CD4-positive, CD25-positive, alpha-beta regulatory T cell (primary cell): Measurements from ENCODE around the gene SGMS2. TPM values are rescaled to one million over a fixed set of nuclear protein-coding genes. Genes with fewer than 3 reads are reported as not detected.

Source experiments
- ATAC-seq, 2 donors: fragments of 150-1000 bp; cut with Tn5 transposase; one replicate each; pipeline ENCODE4 v1.10.0; 2021; ENCODE audit warnings: low read depth in 2 of 2, moderate number of reproducible peaks in 2 of 2, moderate library complexity in 1 of 2
- DNase-seq, 3 donors: peaks; one replicate each; pipeline versions ENCODE4 v3.0.0 to v3.0.0-alpha.2; 2012 to 2022; ENCODE audit warnings: mixed read lengths in 1 of 3
- H3K27ac ChIP-seq: one replicate; pipeline ENCODE4 v1.7.0; 2013; ENCODE audit warnings: mild to moderate bottlenecking, low read length; ENCODE audit not compliant: insufficient read depth, poor library complexity, severe bottlenecking
- H3K27me3 ChIP-seq: one replicate; pipeline ENCODE4 v1.7.0; 2013; ENCODE audit warnings: low read length; ENCODE audit not compliant: control insufficient read depth, insufficient read depth
- H3K36me3 ChIP-seq: one replicate; pipeline ENCODE4 v1.7.0; 2013; ENCODE audit warnings: mild to moderate bottlenecking, low read length, moderate library complexity; ENCODE audit not compliant: control insufficient read depth, insufficient read depth
- H3K4me1 ChIP-seq: 2 replicates; pipeline ENCODE4 v1.7.0; 2013; ENCODE audit warnings: mild to moderate bottlenecking, low read length; ENCODE audit not compliant: insufficient read depth, control insufficient read depth, poor library complexity, severe bottlenecking
- H3K4me3 ChIP-seq: one replicate; pipeline ENCODE4 v1.7.0; 2013; ENCODE audit warnings: low read depth, mild to moderate bottlenecking, low read length, moderate library complexity
- H3K9me3 ChIP-seq, 2 experiments: 1 replicate in 1 of 2; 2 replicates in 1 of 2; pipeline ENCODE4 v1.7.0; 2013; ENCODE audit warnings: low read length in 2 of 2, mild to moderate bottlenecking in 1 of 2, moderate library complexity in 1 of 2; ENCODE audit not compliant: control insufficient read depth in 2 of 2
- H3K27ac Mint-ChIP-seq, 3 donors: one replicate each; pipeline ENCODE4 v1.8.0; 2020 to 2022; ENCODE audit warnings: mild to moderate bottlenecking in 3 of 3, mixed read lengths in 3 of 3, moderate library complexity in 2 of 3
- H3K27me3 Mint-ChIP-seq: one replicate; pipeline ENCODE4 v1.8.0; 2022; ENCODE audit warnings: mild to moderate bottlenecking, mixed read lengths
- H3K36me3 Mint-ChIP-seq: one replicate; pipeline ENCODE4 v1.8.0; 2020; ENCODE audit warnings: mixed read lengths
- H3K4me1 Mint-ChIP-seq, 4 donors: one replicate each; pipeline ENCODE4 v1.8.0; 2020 to 2022; ENCODE audit warnings: mixed read lengths in 4 of 4, mild to moderate bottlenecking in 1 of 4
- H3K4me3 Mint-ChIP-seq, 4 donors: one replicate each; pipeline ENCODE4 v1.8.0; 2020 to 2022; ENCODE audit warnings: mild to moderate bottlenecking in 4 of 4, mixed read lengths in 4 of 4, moderate library complexity in 3 of 4
- H3K9me3 Mint-ChIP-seq, 7 donors: one replicate each; pipeline ENCODE4 v1.8.0; 2020 to 2022; ENCODE audit warnings: mixed read lengths in 7 of 7, mild to moderate bottlenecking in 3 of 7, moderate library complexity in 2 of 7
- polyA plus RNA-seq, 4 donors: library from polyadenylated mRNA; unstranded; fragments of 300-500 nt; fragmentation: Illumina TruSeq; gene quantifications; one replicate each; pipeline ENCODE4 v1.2.3, GENCODE V29; 2021
- total RNA-seq: library from RNA; stranded (reverse); gene quantifications from one replicate; pipeline ENCODE4 v1.2.3, GENCODE V29; 2022

SGMS2 gene
- total and polyA plus RNA-seq, 5 donors from 2014 or later = not detected

GRCh38 chr4:107874024-107874423, 49.3 kb downstream of the SGMS2 start:
- Histone ChIP-seq H3K4me3 (no peak overlapping the region), H3K36me3 (no peaks in the 10 kb centered on the region), H3K27me3 (peaks cover 4% of the 10 kb centered on the region), H3K9me3 (no peaks in the 10 kb centered on the region), H3K27ac (no peak overlapping the region), H3K4me1 (no peaks in the 10 kb centered on the region)
- Mint-ChIP-seq H3K27me3 (peaks cover 14% of the 10 kb centered on the region), H3K36me3 (no peaks in the 10 kb centered on the region), H3K4me1 (no peaks in the 10 kb centered on the region), H3K4me3 (no peak overlapping the region), H3K9me3 (no peaks in the 10 kb centered on the region), H3K27ac (no peak overlapping the region)
- ATAC-seq (no peak), DNase-seq (no peak)

GRCh38 chr4:107876099-107876498, 51.4 kb downstream of the SGMS2 start:
- no peak for ATAC-seq
- no peaks in the 10 kb centered on the region for H3K9me3 Mint-ChIP-seq
- no peak for DNase-seq
- H3K36me3 ChIP-seq = no peaks in the 10 kb centered on the region
- H3K27me3 Mint-ChIP-seq = peaks cover 6% of the 10 kb centered on the region
- no peak overlapping the region for H3K27ac Mint-ChIP-seq
- no peaks in the 10 kb centered on the region for H3K4me1 ChIP-seq
- no peak overlapping the region for H3K4me3 ChIP-seq
- peaks cover 4% of the 10 kb centered on the region for H3K27me3 ChIP-seq
- no peak overlapping the region for H3K27ac ChIP-seq
- no peaks in the 10 kb centered on the region for H3K36me3 Mint-ChIP-seq
- no peak overlapping the region for H3K4me3 Mint-ChIP-seq
- H3K9me3 ChIP-seq = no peaks in the 10 kb centered on the region
- no peaks in the 10 kb centered on the region for H3K4me1 Mint-ChIP-seq

- no peak overlapping the region for H3K27ac ChIP-seq
- Mint-ChIP-seq H3K4me1 (no peaks in the 10 kb centered on the region), H3K27ac (no peak overlapping the region), H3K4me3 (no peak overlapping the region), H3K9me3 (no peaks in the 10 kb centered on the region), H3K27me3 (peaks cover 12% of the 10 kb centered on the region), H3K36me3 (no peaks in the 10 kb centered on the region)
- no peak for DNase-seq
- ATAC-seq = no peak
- H3K4me3 ChIP-seq = no peak overlapping the region
- H3K9me3 ChIP-seq = no peaks in the 10 kb centered on the region
- peaks cover 4% of the 10 kb centered on the region for H3K27me3 ChIP-seq
- H3K36me3 ChIP-seq = no peaks in the 10 kb centered on the region
- H3K4me1 ChIP-seq = no peaks in the 10 kb centered on the region
Measured at GRCh38 chr4:107877361-107877760, 52.6 kb downstream of the SGMS2 start.

GRCh38 chr4:107885865-107886264, 61.1 kb downstream of the SGMS2 start:
- Mint-ChIP-seq H3K4me1 (no peaks in the 10 kb centered on the region), H3K27ac (no peak overlapping the region), H3K27me3 (peaks cover 18% of the 10 kb centered on the region), H3K36me3 (no peaks in the 10 kb centered on the region), H3K4me3 (no peak overlapping the region), H3K9me3 (peaks cover 0 to 5% (median 0%) of the 10 kb centered on the region in 7 donors)
- Histone ChIP-seq H3K9me3 (peaks cover 7 to 8% of the 10 kb centered on the region in 2 experiments), H3K4me3 (no peak overlapping the region), H3K27me3 (no peaks in the 10 kb centered on the region), H3K36me3 (no peaks in the 10 kb centered on the region), H3K4me1 (no peaks in the 10 kb centered on the region), H3K27ac (no peak overlapping the region)
- ATAC-seq (no peak), DNase-seq (no peak)

- ATAC-seq (no peak), DNase-seq (no peak)
- Histone ChIP-seq H3K9me3 (peaks cover 7 to 8% of the 10 kb centered on the region in 2 experiments), H3K4me1 (no peaks in the 10 kb centered on the region), H3K36me3 (no peaks in the 10 kb centered on the region), H3K27me3 (no peaks in the 10 kb centered on the region), H3K27ac (no peak overlapping the region), H3K4me3 (no peak overlapping the region)
- peaks cover 18% of the 10 kb centered on the region for H3K27me3 Mint-ChIP-seq
- peaks cover 0 to 5% (median 0%) of the 10 kb centered on the region in 7 donors for H3K9me3 Mint-ChIP-seq
- H3K4me1 Mint-ChIP-seq = no peaks in the 10 kb centered on the region
- no peak overlapping the region for H3K27ac Mint-ChIP-seq
- no peak overlapping the region for H3K4me3 Mint-ChIP-seq
- no peaks in the 10 kb centered on the region for H3K36me3 Mint-ChIP-seq
Measured at GRCh38 chr4:107888237-107888636, 63.5 kb downstream of the SGMS2 start.

GRCh38 chr4:107890779-107891178, 66.0 kb downstream of the SGMS2 start:
- no peaks in the 10 kb centered on the region for H3K36me3 Mint-ChIP-seq
- ATAC-seq (no peak), DNase-seq (no peak)
- peaks cover 10% of the 10 kb centered on the region for H3K27me3 Mint-ChIP-seq
- Histone ChIP-seq H3K4me3 (no peak overlapping the region), H3K27ac (no peak overlapping the region), H3K27me3 (no peaks in the 10 kb centered on the region), H3K4me1 (no peaks in the 10 kb centered on the region), H3K9me3 (peaks cover 7 to 8% of the 10 kb centered on the region in 2 experiments), H3K36me3 (no peaks in the 10 kb centered on the region)
- H3K4me3 Mint-ChIP-seq = no peak overlapping the region
- no peaks in the 10 kb centered on the region for H3K4me1 Mint-ChIP-seq
- H3K27ac Mint-ChIP-seq = no peak overlapping the region
- peaks cover 0 to 5% (median 0%) of the 10 kb centered on the region in 7 donors for H3K9me3 Mint-ChIP-seq

GRCh38 chr4:107891299-107891698, 66.6 kb downstream of the SGMS2 start:
- Mint-ChIP-seq H3K27me3 (peaks cover 10% of the 10 kb centered on the region), H3K27ac (no peak overlapping the region), H3K36me3 (no peaks in the 10 kb centered on the region), H3K9me3 (peaks cover 0 to 5% (median 0%) of the 10 kb centered on the region in 7 donors), H3K4me1 (no peaks in the 10 kb centered on the region), H3K4me3 (no peak overlapping the region)
- Histone ChIP-seq H3K27me3 (no peaks in the 10 kb centered on the region), H3K4me1 (no peaks in the 10 kb centered on the region), H3K9me3 (peaks cover 7 to 8% of the 10 kb centered on the region in 2 experiments), H3K36me3 (no peaks in the 10 kb centered on the region), H3K27ac (no peak overlapping the region), H3K4me3 (no peak overlapping the region)
- no peak for DNase-seq
- ATAC-seq = no peak

GRCh38 chr4:107893171-107894137, 68.7 kb downstream of the SGMS2 start:
- Histone ChIP-seq H3K27me3 (no peaks in the 10 kb centered on the region), H3K9me3 (peaks cover 0 to 3% of the 10 kb centered on the region in 2 experiments), H3K4me1 (no peaks in the 10 kb centered on the region), H3K36me3 (no peaks in the 10 kb centered on the region), H3K27ac (no peak overlapping the region), H3K4me3 (no peak overlapping the region)
- Mint-ChIP-seq H3K9me3 (peaks cover 0 to 3% (median 0%) of the 10 kb centered on the region in 7 donors), H3K36me3 (no peaks in the 10 kb centered on the region), H3K27ac (no peak overlapping the region), H3K27me3 (peaks cover 16% of the 10 kb centered on the region), H3K4me1 (no peaks in the 10 kb centered on the region), H3K4me3 (no peak overlapping the region)
- no peak for ATAC-seq
- DNase-seq = no peak
